Neural progenitor cell (in vitro differentiated cells): ENCODE results near the gene PYGB. TPM values are rescaled to one million over a fixed set of nuclear protein-coding genes. Genes with fewer than 3 reads are reported as not detected.

Experiments
- DNase-seq: peaks from one replicate; pipeline ENCODE4 v3.0.0-alpha.2; 2016; ENCODE audit warnings: low spot score
- H2AFZ ChIP-seq: fragments of 200-600 bp; sonication (generic); replicated peaks from 2 replicates; pipeline ENCODE4 v1.6.1; 2016; ENCODE audit warnings: antibody characterized with exemption
- H3F3A ChIP-seq: fragments of 200-600 bp; sonication (generic); 2 replicates; pipeline ENCODE4 v1.6.1; 2016; ENCODE audit warnings: antibody characterized with exemption, low read depth
- H3K27ac ChIP-seq: fragments of 200-600 bp; sonication (generic); 2 replicates; pipeline ENCODE4 v1.5.1; 2016; ENCODE audit warnings: mild to moderate bottlenecking
- H3K27me3 ChIP-seq: fragments of 200-600 bp; sonication (generic); 2 replicates; pipeline ENCODE4 v1.6.1; 2016; ENCODE audit warnings: mild to moderate bottlenecking, moderate library complexity
- H3K36me3 ChIP-seq: fragments of 200-600 bp; sonication (generic); 2 replicates; pipeline ENCODE4 v1.5.1; 2016
- H3K4me1 ChIP-seq: fragments of 200-600 bp; sonication (generic); 2 replicates; pipeline ENCODE4 v1.6.1; 2016; ENCODE audit warnings: mixed run types
- H3K4me2 ChIP-seq: fragments of 200-600 bp; sonication (generic); 2 replicates; pipeline ENCODE4 v1.6.1; 2016
- H3K4me3 ChIP-seq: fragments of 200-600 bp; sonication (generic); 2 replicates; pipeline ENCODE4 v1.5.1; 2016
- H3K79me2 ChIP-seq: fragments of 200-600 bp; sonication (generic); 2 replicates; pipeline ENCODE4 v1.6.1; 2016; ENCODE audit warnings: low read depth
- H3K9ac ChIP-seq: fragments of 200-600 bp; sonication (generic); 2 replicates; pipeline ENCODE4 v1.6.1; 2016
- H3K9me3 ChIP-seq: fragments of 200-600 bp; sonication (generic); 2 replicates; pipeline ENCODE4 v1.5.1; 2016; ENCODE audit warnings: low read depth
- H4K20me1 ChIP-seq: fragments of 200-600 bp; sonication (generic); 2 replicates; pipeline ENCODE4 v1.6.1; 2016; ENCODE audit warnings: low read depth
- H3K27ac Mint-ChIP-seq: 3 replicates; pipeline ENCODE4 v1.8.0; 2021; ENCODE audit warnings: mixed read lengths
- H3K27me3 Mint-ChIP-seq: 2 replicates; pipeline ENCODE4 v1.8.0; 2022; ENCODE audit warnings: low read depth, mild to moderate bottlenecking, inconsistent platforms, moderate library complexity, mixed read lengths; ENCODE audit not compliant: insufficient read depth
- H3K36me3 Mint-ChIP-seq: 3 replicates; pipeline ENCODE4 v1.8.0; 2021; ENCODE audit warnings: mixed read lengths
- H3K4me1 Mint-ChIP-seq: 3 replicates; pipeline ENCODE4 v1.8.0; 2021; ENCODE audit warnings: mixed read lengths
- H3K4me3 Mint-ChIP-seq: 3 replicates; pipeline ENCODE4 v1.8.0; 2021; ENCODE audit warnings: mild to moderate bottlenecking, moderate library complexity, mixed read lengths
- H3K9me3 Mint-ChIP-seq: 3 replicates; pipeline ENCODE4 v1.8.0; 2020; ENCODE audit warnings: mixed read lengths
- CTCF ChIP-seq: fragments of 200-600 bp; sonication (generic); IDR thresholded peaks from 2 replicates; pipeline ENCODE4 v1.5.1; 2017; ENCODE audit warnings: antibody characterized with exemption, mild to moderate bottlenecking
- EZH2 ChIP-seq: fragments of 200-600 bp; sonication (generic); IDR thresholded peaks from 2 replicates; pipeline ENCODE4 v1.6.1; 2017; ENCODE audit warnings: antibody characterized with exemption, mild to moderate bottlenecking, moderate library complexity
- EZH2phosphoT487 ChIP-seq: fragments of 200-600 bp; sonication (generic); IDR thresholded peaks from 2 replicates; pipeline ENCODE4 v1.6.1; 2017; ENCODE audit warnings: antibody characterized with exemption
- total RNA-seq: library from RNA; depleted of rRNA; stranded (reverse); fragments of >200 nt; gene quantifications from 2 replicates; pipeline ENCODE4 v1.2.3, GENCODE V29; 2015; ENCODE audit warnings: low replicate concordance

Gene PYGB
- total RNA-seq, 1 donor from 2014 or later: 40.9 TPM

DNA sequence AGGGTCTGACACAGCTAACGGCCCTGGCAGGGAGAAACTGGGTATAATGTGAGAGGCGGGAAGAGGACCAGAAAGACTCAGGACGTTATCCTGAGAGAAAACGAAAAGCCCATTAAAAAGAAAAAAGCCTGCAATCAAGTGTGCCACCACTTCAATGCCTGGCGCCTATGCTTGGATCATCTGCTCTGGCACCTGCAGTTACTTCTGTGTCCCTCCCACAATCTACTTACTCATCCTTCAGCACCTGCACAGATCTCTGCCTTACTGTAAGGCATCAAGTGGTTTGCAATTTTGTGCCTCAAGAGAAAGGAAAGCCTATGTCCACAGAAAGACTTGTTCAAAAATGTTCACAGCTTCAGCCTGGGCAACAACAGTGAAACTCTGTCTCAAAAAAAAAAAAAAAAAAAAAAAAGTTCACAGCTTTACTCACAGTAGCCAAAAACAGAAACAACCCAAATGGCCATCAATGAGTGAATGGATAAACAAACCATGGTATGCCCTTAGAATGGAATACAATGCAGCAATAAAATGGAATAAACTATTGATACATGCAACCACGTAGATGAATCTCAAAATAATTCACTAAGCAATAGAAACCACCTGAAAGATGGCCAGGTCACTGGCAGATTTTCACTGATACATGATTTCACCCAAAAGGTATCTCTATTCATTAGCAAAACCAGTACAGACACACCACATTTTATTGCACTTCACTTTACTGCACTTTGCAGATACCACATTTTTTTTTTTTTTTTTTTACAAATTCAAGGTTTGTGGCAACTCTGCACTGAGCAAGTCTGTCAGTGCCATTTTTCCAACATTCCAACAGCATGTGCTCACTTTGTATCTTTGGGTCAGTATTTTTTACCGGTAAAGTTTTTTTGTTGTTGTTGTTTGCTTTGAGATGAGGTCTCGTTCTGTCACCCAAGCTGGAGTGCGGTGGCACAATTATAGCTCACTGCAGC lies 94.1 kb downstream of the PYGB start:
- H3K36me3 Mint-ChIP-seq: peaks cover 16% of the 10 kb centered on the region

GRCh38 chr20:25344634-25345033 lies 96.7 kb downstream of the PYGB start:
- H3K4me2 ChIP-seq: no peak overlapping the region
- no peak for TF ChIP-seq CTCF
- no peak for TF ChIP-seq EZH2phosphoT487
- TF ChIP-seq EZH2: no peak
- H3K79me2 ChIP-seq: peaks cover 92% of the 10 kb centered on the region
- no peak overlapping the region for H3K27ac ChIP-seq
- H3K9me3 Mint-ChIP-seq: peaks cover 24% of the 10 kb centered on the region
- no peaks in the 10 kb centered on the region for H3K9me3 ChIP-seq
- no peaks in the 10 kb centered on the region for H3F3A ChIP-seq
- no peaks in the 10 kb centered on the region for H3K4me1 ChIP-seq
- peaks cover 29% of the 10 kb centered on the region for H4K20me1 ChIP-seq
- DNase-seq: no peak
- H3K27ac Mint-ChIP-seq: no peak overlapping the region
- H3K4me1 Mint-ChIP-seq: peaks cover 3% of the 10 kb centered on the region
- H3K4me3 Mint-ChIP-seq: no peak overlapping the region
- no peaks in the 10 kb centered on the region for H3K27me3 Mint-ChIP-seq
- peaks cover 17% of the 10 kb centered on the region for H3K36me3 Mint-ChIP-seq
- H3K4me3 ChIP-seq: no peak overlapping the region
- H3K9ac ChIP-seq: no peak overlapping the region
- H3K36me3 ChIP-seq: no peaks in the 10 kb centered on the region
- no peak overlapping the region for H2AFZ ChIP-seq
- H3K27me3 ChIP-seq: no peaks in the 10 kb centered on the region

More for the DNA sequence above, 94.1 kb downstream of the PYGB start:
- Histone ChIP-seq H3K36me3 (no peaks in the 10 kb centered on the region), H4K20me1 (peaks cover 29% of the 10 kb centered on the region), H2AFZ (no peak overlapping the region), H3K27me3 (no peaks in the 10 kb centered on the region), H3K9me3 (no peaks in the 10 kb centered on the region), H3K9ac (no peak overlapping the region), H3K4me2 (no peak overlapping the region), H3K4me1 (no peaks in the 10 kb centered on the region), H3K79me2 (peaks cover 77% of the 10 kb centered on the region), H3K27ac (no peak overlapping the region), H3F3A (no peaks in the 10 kb centered on the region), H3K4me3 (no peak overlapping the region)
- peaks cover 20% of the 10 kb centered on the region for H3K9me3 Mint-ChIP-seq
- no peak for TF ChIP-seq CTCF
- TF ChIP-seq EZH2: no peak
- TF ChIP-seq EZH2phosphoT487: no peak
- H3K4me1 Mint-ChIP-seq: peaks cover 3% of the 10 kb centered on the region
- no peak overlapping the region for H3K4me3 Mint-ChIP-seq
- H3K27me3 Mint-ChIP-seq: no peaks in the 10 kb centered on the region
- no peak overlapping the region for H3K27ac Mint-ChIP-seq
- DNase-seq: no peak

GRCh38 chr20:25345721-25346120 lies 97.8 kb downstream of the PYGB start:
- no peaks in the 10 kb centered on the region for H3K4me1 ChIP-seq
- H4K20me1 ChIP-seq: peaks cover 20% of the 10 kb centered on the region
- Mint-ChIP-seq H3K27me3 (no peaks in the 10 kb centered on the region), H3K4me3 (no peak overlapping the region), H3K9me3 (peaks cover 28% of the 10 kb centered on the region), H3K4me1 (no peaks in the 10 kb centered on the region), H3K36me3 (peaks cover 18% of the 10 kb centered on the region), H3K27ac (no peak overlapping the region)
- no peak overlapping the region for H3K4me2 ChIP-seq
- no peak overlapping the region for H3K27ac ChIP-seq
- H3K36me3 ChIP-seq: no peaks in the 10 kb centered on the region
- H3K27me3 ChIP-seq: no peaks in the 10 kb centered on the region
- H3K9me3 ChIP-seq: no peaks in the 10 kb centered on the region
- no peak overlapping the region for H3K9ac ChIP-seq
- peaks cover 86% of the 10 kb centered on the region for H3K79me2 ChIP-seq
- TF ChIP-seq EZH2phosphoT487: no peak
- no peak for TF ChIP-seq EZH2
- TF ChIP-seq CTCF: no peak
- H3K4me3 ChIP-seq: no peak overlapping the region
- H2AFZ ChIP-seq: no peak overlapping the region
- no peaks in the 10 kb centered on the region for H3F3A ChIP-seq
- DNase-seq: no peak
